Lower leg skin (tissue), 3 donors: ENCODE measurements around the gene DCAF11.

Experiments
- POLR2A ChIP-seq, 2 donors: fragments of 450-650 bp; IDR thresholded peaks; one replicate each; pipeline ENCODE4 v1.6.1; 2016 to 2017; ENCODE audit warnings: antibody characterized with exemption in 2 of 2, mild to moderate bottlenecking in 1 of 2, moderate library complexity in 1 of 2
- TF ChIP-seq, protein P1 (sequence below), 3 donors: fragments of 450-650 bp; IDR thresholded peaks; one replicate each; pipeline ENCODE4 v1.5.1; 2016; ENCODE audit warnings: antibody characterized with exemption in 3 of 3, mild to moderate bottlenecking in 3 of 3, moderate library complexity in 2 of 3

DNA sequence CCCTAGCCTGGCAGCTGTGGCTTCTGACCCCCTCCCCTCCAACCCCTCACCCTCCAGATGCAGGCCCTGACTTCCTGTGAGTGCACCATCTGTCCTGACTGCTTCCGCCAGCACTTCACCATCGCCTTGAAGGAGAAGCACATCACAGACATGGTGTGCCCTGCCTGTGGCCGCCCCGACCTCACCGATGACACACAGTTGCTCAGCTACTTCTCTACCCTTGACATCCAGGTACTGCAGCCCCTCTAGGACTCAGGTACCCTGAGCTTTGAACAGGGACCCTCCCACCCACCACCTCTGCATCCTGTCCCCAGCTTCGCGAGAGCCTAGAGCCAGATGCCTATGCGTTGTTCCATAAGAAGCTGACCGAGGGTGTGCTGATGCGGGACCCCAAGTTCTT lies 40.5 kb downstream of the DCAF11 start:
- no peak for TF ChIP-seq POLR2A (IDR thresholded peaks at IDR 0.05)
- TF ChIP-seq, protein P1, sequence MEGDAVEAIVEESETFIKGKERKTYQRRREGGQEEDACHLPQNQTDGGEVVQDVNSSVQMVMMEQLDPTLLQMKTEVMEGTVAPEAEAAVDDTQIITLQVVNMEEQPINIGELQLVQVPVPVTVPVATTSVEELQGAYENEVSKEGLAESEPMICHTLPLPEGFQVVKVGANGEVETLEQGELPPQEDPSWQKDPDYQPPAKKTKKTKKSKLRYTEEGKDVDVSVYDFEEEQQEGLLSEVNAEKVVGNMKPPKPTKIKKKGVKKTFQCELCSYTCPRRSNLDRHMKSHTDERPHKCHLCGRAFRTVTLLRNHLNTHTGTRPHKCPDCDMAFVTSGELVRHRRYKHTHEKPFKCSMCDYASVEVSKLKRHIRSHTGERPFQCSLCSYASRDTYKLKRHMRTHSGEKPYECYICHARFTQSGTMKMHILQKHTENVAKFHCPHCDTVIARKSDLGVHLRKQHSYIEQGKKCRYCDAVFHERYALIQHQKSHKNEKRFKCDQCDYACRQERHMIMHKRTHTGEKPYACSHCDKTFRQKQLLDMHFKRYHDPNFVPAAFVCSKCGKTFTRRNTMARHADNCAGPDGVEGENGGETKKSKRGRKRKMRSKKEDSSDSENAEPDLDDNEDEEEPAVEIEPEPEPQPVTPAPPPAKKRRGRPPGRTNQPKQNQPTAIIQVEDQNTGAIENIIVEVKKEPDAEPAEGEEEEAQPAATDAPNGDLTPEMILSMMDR (IDR thresholded peaks at IDR 0.05), result no peak
